Parathyroid adenoma (tissue), 2 donors: ENCODE measurements around the gene HBG2.

ENCODE experiments used
- H2AFZ ChIP-seq: fragments of 300-600 bp; sonication (generic); one replicate; pipeline ENCODE4 v1.7.0; 2017; ENCODE audit warnings: antibody characterized with exemption, mild to moderate bottlenecking
- H3K27ac ChIP-seq: fragments of 300-600 bp; sonication (generic); one replicate; pipeline ENCODE4 v1.7.0; 2017
- H3K27me3 ChIP-seq: fragments of 300-600 bp; sonication (generic); one replicate; pipeline ENCODE4 v1.7.0; 2017; ENCODE audit warnings: low read length; ENCODE audit not compliant: control insufficient read depth, insufficient read depth
- H3K36me3 ChIP-seq: fragments of 300-600 bp; sonication (generic); one replicate; pipeline ENCODE4 v1.7.0; 2017; ENCODE audit warnings: low read length; ENCODE audit not compliant: control insufficient read depth, insufficient read depth
- H3K4me1 ChIP-seq: fragments of 300-600 bp; sonication (generic); one replicate; pipeline ENCODE4 v1.7.0; 2017; ENCODE audit warnings: control low read depth
- H3K4me2 ChIP-seq: fragments of 300-600 bp; sonication (generic); one replicate; pipeline ENCODE4 v1.7.0; 2017; ENCODE audit warnings: low read length
- H3K4me3 ChIP-seq: fragments of 300-600 bp; sonication (generic); one replicate; pipeline ENCODE4 v1.7.0; 2017; ENCODE audit warnings: low read depth, low read length
- H3K79me2 ChIP-seq: fragments of 300-600 bp; sonication (generic); one replicate; pipeline ENCODE4 v1.7.0; 2017; ENCODE audit warnings: control low read depth
- H3K9ac ChIP-seq: fragments of 300-600 bp; sonication (generic); one replicate; pipeline ENCODE4 v1.7.0; 2017; ENCODE audit warnings: mild to moderate bottlenecking
- H3K9me3 ChIP-seq: fragments of 300-600 bp; sonication (generic); one replicate; pipeline ENCODE4 v1.7.0; 2017; ENCODE audit warnings: low read length; ENCODE audit not compliant: control insufficient read depth
- TF ChIP-seq, protein P1 (sequence below): fragments of 300-600 bp; sonication (generic); IDR thresholded peaks from one replicate; pipeline ENCODE4 v1.7.0; 2017; ENCODE audit warnings: antibody characterized with exemption, mild to moderate bottlenecking
- donor health status: primary hyperparathyroidism.

HBG2 gene

DNA sequence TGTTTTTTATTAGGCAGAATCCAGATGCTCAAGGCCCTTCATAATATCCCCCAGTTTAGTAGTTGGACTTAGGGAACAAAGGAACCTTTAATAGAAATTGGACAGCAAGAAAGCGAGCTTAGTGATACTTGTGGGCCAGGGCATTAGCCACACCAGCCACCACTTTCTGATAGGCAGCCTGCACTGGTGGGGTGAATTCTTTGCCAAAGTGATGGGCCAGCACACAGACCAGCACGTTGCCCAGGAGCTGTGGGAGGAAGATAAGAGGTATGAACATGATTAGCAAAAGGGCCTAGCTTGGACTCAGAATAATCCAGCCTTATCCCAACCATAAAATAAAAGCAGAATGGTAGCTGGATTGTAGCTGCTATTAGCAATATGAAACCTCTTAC is 29.1 kb downstream of the HBG2 start:
- no peak overlapping the region for H3K27ac ChIP-seq
- no peak overlapping the region for H3K4me3 ChIP-seq
- no peaks in the 10 kb centered on the region for H3K4me1 ChIP-seq
- no peaks in the 10 kb centered on the region for H3K9me3 ChIP-seq
- no peaks in the 10 kb centered on the region for H3K36me3 ChIP-seq
- H3K4me2 ChIP-seq = no peak overlapping the region
- H3K27me3 ChIP-seq = no peaks in the 10 kb centered on the region
- TF ChIP-seq, protein P1, sequence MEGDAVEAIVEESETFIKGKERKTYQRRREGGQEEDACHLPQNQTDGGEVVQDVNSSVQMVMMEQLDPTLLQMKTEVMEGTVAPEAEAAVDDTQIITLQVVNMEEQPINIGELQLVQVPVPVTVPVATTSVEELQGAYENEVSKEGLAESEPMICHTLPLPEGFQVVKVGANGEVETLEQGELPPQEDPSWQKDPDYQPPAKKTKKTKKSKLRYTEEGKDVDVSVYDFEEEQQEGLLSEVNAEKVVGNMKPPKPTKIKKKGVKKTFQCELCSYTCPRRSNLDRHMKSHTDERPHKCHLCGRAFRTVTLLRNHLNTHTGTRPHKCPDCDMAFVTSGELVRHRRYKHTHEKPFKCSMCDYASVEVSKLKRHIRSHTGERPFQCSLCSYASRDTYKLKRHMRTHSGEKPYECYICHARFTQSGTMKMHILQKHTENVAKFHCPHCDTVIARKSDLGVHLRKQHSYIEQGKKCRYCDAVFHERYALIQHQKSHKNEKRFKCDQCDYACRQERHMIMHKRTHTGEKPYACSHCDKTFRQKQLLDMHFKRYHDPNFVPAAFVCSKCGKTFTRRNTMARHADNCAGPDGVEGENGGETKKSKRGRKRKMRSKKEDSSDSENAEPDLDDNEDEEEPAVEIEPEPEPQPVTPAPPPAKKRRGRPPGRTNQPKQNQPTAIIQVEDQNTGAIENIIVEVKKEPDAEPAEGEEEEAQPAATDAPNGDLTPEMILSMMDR = no peak
- no peaks in the 10 kb centered on the region for H3K79me2 ChIP-seq
- no peak overlapping the region for H3K9ac ChIP-seq
- H2AFZ ChIP-seq = no peak overlapping the region

- TF ChIP-seq, protein P1 = no peak
- Histone ChIP-seq H3K4me2 (no peak overlapping the region), H3K27ac (no peak overlapping the region), H3K27me3 (no peaks in the 10 kb centered on the region), H2AFZ (no peak overlapping the region), H3K4me1 (no peaks in the 10 kb centered on the region), H3K9ac (no peak overlapping the region), H3K4me3 (no peak overlapping the region), H3K9me3 (no peaks in the 10 kb centered on the region), H3K79me2 (no peaks in the 10 kb centered on the region), H3K36me3 (no peaks in the 10 kb centered on the region)
Measured at GRCh38 chr11:5224538-5225479, 29.8 kb downstream of the HBG2 start.

GRCh38 chr11:5223686-5224085 is 30.9 kb downstream of the HBG2 start:
- TF ChIP-seq, protein P1 = no peak
- Histone ChIP-seq H2AFZ (no peak overlapping the region), H3K4me1 (no peaks in the 10 kb centered on the region), H3K79me2 (no peaks in the 10 kb centered on the region), H3K4me2 (no peak overlapping the region), H3K9ac (no peak overlapping the region), H3K9me3 (no peaks in the 10 kb centered on the region), H3K27ac (no peak overlapping the region), H3K36me3 (no peaks in the 10 kb centered on the region), H3K27me3 (no peaks in the 10 kb centered on the region), H3K4me3 (no peak overlapping the region)

GRCh38 chr11:5223146-5223545 is 31.4 kb downstream of the HBG2 start:
- TF ChIP-seq, protein P1 = no peak
- H3K79me2 ChIP-seq = no peaks in the 10 kb centered on the region
- no peak overlapping the region for H3K27ac ChIP-seq
- H3K9me3 ChIP-seq = no peaks in the 10 kb centered on the region
- no peaks in the 10 kb centered on the region for H3K4me1 ChIP-seq
- no peaks in the 10 kb centered on the region for H3K27me3 ChIP-seq
- no peaks in the 10 kb centered on the region for H3K36me3 ChIP-seq
- H3K9ac ChIP-seq = no peak overlapping the region
- no peak overlapping the region for H3K4me2 ChIP-seq
- H3K4me3 ChIP-seq = no peak overlapping the region
- H2AFZ ChIP-seq = no peak overlapping the region
